Adrenal gland (tissue), 12 donors: Measurements from ENCODE around the gene GRIN1. TPM values are rescaled to one million over a fixed set of nuclear protein-coding genes. Genes with fewer than 3 reads are reported as not detected.

ENCODE experiments used
- DNase-seq, 7 donors: peaks; one replicate each; pipeline ENCODE4 v3.0.0-alpha.2; 2019 to 2020
- H3K27ac ChIP-seq, 5 donors: fragments of 200-600 bp; sonication (generic) in 4 of 5; 1 replicate in 3 of 5; 2 replicates in 2 of 5; pipeline versions ENCODE4 v1.5.1 to v1.8.0; 2016 to 2020; ENCODE audit warnings: mild to moderate bottlenecking in 1 of 5
- H3K27me3 ChIP-seq: fragments of 200-600 bp; 2 replicates; pipeline ENCODE4 v1.8.0; 2021
- H3K36me3 ChIP-seq, 2 donors: fragments of 200-600 bp; replicated peaks in 1 of 2; 1 replicate in 1 of 2; 2 replicates in 1 of 2; pipeline versions ENCODE4 v1.5.1 to v1.8.0; 2018 to 2022
- H3K4me1 ChIP-seq, 2 donors: fragments of 200-600 bp; replicated peaks in 1 of 2; 1 replicate in 1 of 2; 2 replicates in 1 of 2; pipeline versions ENCODE4 v1.5.1 to v1.8.0; 2018 to 2021
- H3K4me3 ChIP-seq, 4 donors: fragments of 200-600 bp; sonication (generic) in 3 of 4; one replicate each; pipeline ENCODE4 v1.5.1; 2016 to 2018
- H3K9me3 ChIP-seq, 3 donors: fragments of 200-600 bp; sonication (generic) in 1 of 3; replicated peaks in 1 of 3; 1 replicate in 2 of 3; 2 replicates in 1 of 3; pipeline versions ENCODE4 v1.5.1 to v1.8.0; 2016 to 2021
- CTCF ChIP-seq, 6 experiments: fragments of 450-650 bp in 4 of 6; fragments of 200-600 bp in 2 of 6; sonication (generic) in 1 of 6; IDR thresholded peaks; 1 replicate in 5 of 6; 2 replicates in 1 of 6; pipeline versions ENCODE4 v1.5.1 to v1.8.0; 2016 to 2021; ENCODE audit warnings: antibody characterized with exemption in 6 of 6, mild to moderate bottlenecking in 2 of 6, moderate library complexity in 1 of 6
- POLR2A ChIP-seq, 2 donors: fragments of 450-650 bp; IDR thresholded peaks; one replicate each; pipeline ENCODE4 v1.6.1; 2017; ENCODE audit warnings: antibody characterized with exemption in 2 of 2, mild to moderate bottlenecking in 2 of 2, moderate library complexity in 1 of 2
- WGBS, 4 donors: extraction: QIAGEN DNeasy Blood & Tissue Kit in 2 of 4; methylation state at CpG; one replicate each; pipeline versions ENCODE4 v1.1.5 to v1.1.7; 2013 to 2017; 5-methylcytosine and 5-hydroxymethylcytosine counted together
- intact Hi-C, 2 donors: fragments of 100-400 bp; cut with DNase I; formaldehyde crosslinking; loops; one replicate each; pipeline versions ENCODE4 v1.14.1 to v1.15.0; 2022 to 2023
- polyA plus RNA-seq, 3 donors: library from polyadenylated mRNA; stranded (reverse); fragments of 200-250 nt in 2 of 3; fragments of 350-450 nt in 1 of 3; fragmentation: Illumina TruSeq in 1 of 3; extraction: RNeasy Lipid Tissue Mini Kit (QIAGEN cat#74804) in 1 of 3; gene quantifications; one replicate each; pipeline ENCODE4 v1.2.3, GENCODE V29; 2013 to 2014
- total RNA-seq, 9 donors: library from RNA; depleted of rRNA in 4 of 9; stranded (reverse); fragments of >200 nt in 4 of 9; fragments of 120-200 nt in 1 of 9; fragmentation: NEBNext Ultra II Directional in 1 of 9; extraction: Animal tissue kit (Norgen Biotek cat#: 25700) in 1 of 9; gene quantifications; one replicate each; pipeline versions ENCODE4 v1.1.0 to v1.2.4, GENCODE V29; 2013 to 2023
- donor health status: healthy with polysubstance abuse.
- donor health status: Bipolar disorder and iron deficiency.
- donor health status: DM: yes; HTN: yes; CAD: no.
- donor health status: DM: no; HTN: no; CAD: no.
- donor health status: DM: no; HTN: no; CAD: no.
- donor health status: DM: yes; HTN: yes; CAD: no.

GRIN1 gene
- total and polyA plus RNA-seq, 12 donors = 0.04 to 0.28 (median 0.10) TPM; not detected in 5

DNA sequence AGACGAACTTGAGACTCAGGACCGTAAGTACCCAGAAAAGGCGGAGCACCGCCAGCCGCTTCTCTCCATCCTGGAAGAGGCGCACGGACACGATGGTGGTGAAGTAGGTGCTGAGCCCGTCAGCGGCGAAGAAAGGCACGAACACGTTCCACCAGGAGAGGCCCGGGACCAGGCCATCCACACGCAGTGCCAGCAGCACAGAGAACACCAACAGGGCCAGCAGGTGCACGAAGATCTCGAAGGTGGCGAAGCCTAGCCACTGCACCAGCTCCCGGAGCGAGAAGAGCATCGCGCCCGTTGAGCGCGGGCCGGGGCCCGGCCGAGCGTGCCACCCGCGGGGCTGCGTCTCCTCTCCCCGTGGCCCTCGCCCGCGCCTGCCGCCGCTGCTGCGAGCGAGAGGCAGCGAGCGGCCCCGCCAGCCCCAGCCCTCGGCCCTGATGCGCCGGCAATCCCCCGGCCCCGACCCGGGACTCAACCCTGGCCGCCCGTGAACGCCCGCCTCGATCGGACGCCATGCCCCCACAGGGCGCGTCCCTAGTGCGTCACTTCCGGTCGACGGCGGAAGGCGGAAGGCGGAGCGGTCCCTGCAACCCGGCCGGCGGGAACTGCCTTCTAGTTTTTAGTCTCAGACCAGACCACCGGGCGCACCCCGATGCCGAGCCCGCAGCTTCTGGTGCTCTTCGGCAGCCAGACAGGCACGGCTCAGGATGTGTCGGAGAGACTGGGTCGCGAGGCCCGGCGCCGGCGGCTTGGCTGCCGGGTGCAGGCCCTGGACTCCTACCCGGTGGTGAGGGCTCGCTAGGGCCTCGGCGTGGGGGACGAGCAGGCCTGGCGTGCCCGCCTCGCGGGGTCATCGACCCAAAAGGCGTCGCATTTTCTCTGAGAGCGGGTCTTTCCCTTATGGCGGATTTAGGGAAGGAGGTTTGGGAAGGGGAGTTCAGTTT, 66.4 kb downstream of the GRIN1 start, which contains the start of the genes NDOR1 and TMEM203:
NDOR1 (plus strand) TSS at position 575 of the 944 bp plus-strand sequence; CDS start at position 653, 78 bp downstream.
TMEM203 (minus strand) TSS at position 523 of the 944 bp plus-strand sequence; CDS start at position 289, 234 bp downstream.
- H3K36me3 ChIP-seq = no peaks in the 10 kb centered on the region
- peak within 1 kb of the TSS in 4 of 5 donors; percentile 70 to 97 (median 78) for H3K27ac ChIP-seq
- H3K4me1 ChIP-seq = peaks cover 15 to 47% of the 10 kb centered on the region in 2 donors
- TF ChIP-seq POLR2A (IDR thresholded peaks at IDR 0.05) (peak in 1 of 2 donors; percentile 61), CTCF (IDR thresholded peaks at IDR 0.05) (no peak)
- H3K9me3 ChIP-seq = no peaks in the 10 kb centered on the region
- intact Hi-C loops = no loop called here
- WGBS, 4 donors = 0 to 1% (median 0%) methylated on average over 10 to 98 of the region's 98 CpGs
- peak within 1 kb of the TSS; percentile 44 to 98 (median 76) for H3K4me3 ChIP-seq
- DNase-seq = peak; percentile 88 to 95 (median 93)
- no peaks in the 10 kb centered on the region for H3K27me3 ChIP-seq

GRCh38 chr9:137206602-137207001, 67.6 kb downstream of the GRIN1 start:
- no peaks in the 10 kb centered on the region for H3K9me3 ChIP-seq
- H3K36me3 ChIP-seq = no peaks in the 10 kb centered on the region
- H3K4me3 ChIP-seq = peak overlapping the region in 1 of 4 donors; percentile 98
- H3K27ac ChIP-seq = no peak overlapping the region
- WGBS, 4 donors = 69 to 77% (median 74%) methylated on average over 7 of the region's 7 CpGs
- DNase-seq = no peak
- no peak for TF ChIP-seq POLR2A (IDR thresholded peaks at IDR 0.05)
- no peak for TF ChIP-seq CTCF (IDR thresholded peaks at IDR 0.05)
- intact Hi-C loops = no loop called here
- peaks cover 9 to 41% of the 10 kb centered on the region in 2 donors for H3K4me1 ChIP-seq
- no peaks in the 10 kb centered on the region for H3K27me3 ChIP-seq

DNA sequence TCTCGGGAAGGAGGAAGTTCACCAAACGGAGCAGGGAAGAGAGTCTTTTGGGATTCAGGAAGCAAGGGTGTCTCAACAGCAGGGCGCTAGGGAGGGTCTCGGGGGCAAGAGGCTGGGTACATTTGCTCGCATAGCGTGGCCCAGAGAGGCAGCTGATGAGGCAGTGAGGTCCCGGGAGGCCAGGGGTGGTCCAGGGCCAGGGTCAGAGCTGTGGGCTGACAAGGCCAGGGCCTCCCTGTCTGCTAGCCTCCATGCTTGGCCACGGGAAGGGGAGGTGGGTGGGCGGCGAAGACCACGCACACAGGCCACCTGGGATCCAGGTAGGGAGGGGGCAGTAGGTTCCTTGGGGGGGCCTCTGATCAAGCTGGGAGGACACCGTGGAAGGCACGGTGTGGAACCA, 72.6 kb downstream of the GRIN1 start:
- H3K4me3 ChIP-seq = no peak overlapping the region
- intact Hi-C loops = no loop called here
- no peaks in the 10 kb centered on the region for H3K27me3 ChIP-seq
- no peaks in the 10 kb centered on the region for H3K36me3 ChIP-seq
- 78 to 88% (median 82%) methylated on average over 7 to 13 of the region's 13 CpGs for WGBS, 4 donors
- TF ChIP-seq CTCF (IDR thresholded peaks at IDR 0.05) (no peak), POLR2A (IDR thresholded peaks at IDR 0.05) (no peak)
- H3K9me3 ChIP-seq = no peaks in the 10 kb centered on the region
- no peak for DNase-seq
- no peak overlapping the region for H3K27ac ChIP-seq
- peaks cover 0 to 5% of the 10 kb centered on the region in 2 donors for H3K4me1 ChIP-seq

- Histone ChIP-seq H3K27ac (no peak overlapping the region), H3K4me3 (no peak overlapping the region), H3K9me3 (no peaks in the 10 kb centered on the region), H3K36me3 (no peaks in the 10 kb centered on the region), H3K4me1 (peaks cover 0 to under 1% of the 10 kb centered on the region in 2 donors), H3K27me3 (no peaks in the 10 kb centered on the region)
- WGBS, 4 donors = 84 to 85% (median 84%) methylated on average over 13 to 21 of the region's 21 CpGs
- no peak for DNase-seq
- TF ChIP-seq POLR2A (IDR thresholded peaks at IDR 0.05) = no peak
- no peak for TF ChIP-seq CTCF (IDR thresholded peaks at IDR 0.05)
- intact Hi-C loops = no loop called here
These were observed 73.6 kb downstream of the GRIN1 start for GRCh38 chr9:137212520-137212919.
